HepG2 (cell line): ENCODE results near the gene CYP27A1. TPM values are rescaled to one million over a fixed set of nuclear protein-coding genes. Genes with fewer than 3 reads are reported as not detected.

Experiments used
- HNF4A ChIP-seq: sonication (generic); formaldehyde crosslinking; IDR thresholded peaks from 2 replicates; pipeline ENCODE4 v1.4.0; 2020; ENCODE audit warnings: missing genetic modification reagents
- IKZF4 ChIP-seq: sonication (generic); formaldehyde crosslinking; IDR thresholded peaks from 2 replicates; pipeline ENCODE4 v1.5.1; 2020; ENCODE audit warnings: borderline replicate concordance, mild to moderate bottlenecking, low read depth, missing genetic modification reagents; ENCODE audit errors: not compliant biosample characterization
- PHF5A ChIP-seq: IDR thresholded peaks from one replicate; pipeline ENCODE4 v1.6.1; 2018; ENCODE audit warnings: low read depth, missing genetic modification reagents; ENCODE audit not compliant: unreplicated experiment
- RELA ChIP-seq: sonication (generic); formaldehyde crosslinking; IDR thresholded peaks from 2 replicates; pipeline ENCODE4 v1.4.0; 2020; ENCODE audit warnings: missing genetic modification reagents
- RXRB ChIP-seq: IDR thresholded peaks from 2 replicates; pipeline ENCODE4 v1.6.1; 2016; ENCODE audit warnings: borderline replicate concordance, missing genetic modification reagents, missing compliant biosample characterization
- SSRP1 ChIP-seq: IDR thresholded peaks from 2 replicates; pipeline ENCODE4 v1.6.1; 2016; ENCODE audit warnings: control low read depth
- ZNF431 ChIP-seq: sonication (generic); formaldehyde crosslinking; IDR thresholded peaks from 2 replicates; pipeline ENCODE4 v1.9.0; 2022; ENCODE audit warnings: missing genetic modification reagents, low read depth, mild to moderate bottlenecking, borderline replicate concordance
- ZNF629 ChIP-seq: sonication (generic); formaldehyde crosslinking; conservative IDR thresholded peaks from 2 replicates; pipeline ENCODE4 v1.5.0; 2020; ENCODE audit warnings: missing genetic modification reagents
- ZNF800 ChIP-seq: sonication (generic); formaldehyde crosslinking; IDR thresholded peaks from 2 replicates; pipeline ENCODE4 v1.4.0; 2020; ENCODE audit warnings: missing genetic modification reagents
- polyA plus RNA-seq, 8 experiments: library from polyadenylated mRNA; depleted of rRNA in 3 of 8; stranded (reverse) in 7 of 8; unstranded in 1 of 8; fragments of >200 nt; fragmentation: Illumina TruSeq in 4 of 8; extraction: Trizol in 4 of 8; gene quantifications; 2 replicates each; pipeline versions ENCODE4 v1.2.1 to v1.2.3, GENCODE V29; 2011 to 2016; ENCODE audit warnings: low read depth in 4 of 8, missing spikeins in 1 of 8, mixed read lengths in 1 of 8; ENCODE audit not compliant: insufficient read depth in 1 of 8
- total RNA-seq, 5 experiments: library from RNA; depleted of rRNA; stranded (reverse); fragments of >200 nt; fragmentation: Illumina TruSeq; extraction: Trizol; gene quantifications; 2 replicates each; pipeline ENCODE4 v1.2.3, GENCODE V29; 2016; ENCODE audit warnings: low read depth in 1 of 5
- TF ChIP-seq, protein P1 (sequence below): sonication (generic); formaldehyde crosslinking; IDR thresholded peaks from one replicate; pipeline ENCODE4 v1.5.1; 2020; ENCODE audit warnings: mild to moderate bottlenecking, missing genetic modification reagents; ENCODE audit errors: not compliant biosample characterization
- TF ChIP-seq, protein P2 (sequence below): sonication (generic); formaldehyde crosslinking; IDR thresholded peaks from 2 replicates; pipeline ENCODE4 v1.8.0; 2022; ENCODE audit warnings: mild to moderate bottlenecking, missing genetic modification reagents, moderate library complexity
- TF ChIP-seq, protein P3 (sequence below): sonication (generic); formaldehyde crosslinking; IDR thresholded peaks from 2 replicates; pipeline ENCODE4 v1.5.0; 2020; ENCODE audit warnings: mild to moderate bottlenecking, missing genetic modification reagents

Gene CYP27A1
- total and polyA plus RNA-seq, 2 of the 13 experiments (the other 11 are each of a cell fraction or from before 2014, with no cell fraction given), result 157 to 266 TPM

DNA sequence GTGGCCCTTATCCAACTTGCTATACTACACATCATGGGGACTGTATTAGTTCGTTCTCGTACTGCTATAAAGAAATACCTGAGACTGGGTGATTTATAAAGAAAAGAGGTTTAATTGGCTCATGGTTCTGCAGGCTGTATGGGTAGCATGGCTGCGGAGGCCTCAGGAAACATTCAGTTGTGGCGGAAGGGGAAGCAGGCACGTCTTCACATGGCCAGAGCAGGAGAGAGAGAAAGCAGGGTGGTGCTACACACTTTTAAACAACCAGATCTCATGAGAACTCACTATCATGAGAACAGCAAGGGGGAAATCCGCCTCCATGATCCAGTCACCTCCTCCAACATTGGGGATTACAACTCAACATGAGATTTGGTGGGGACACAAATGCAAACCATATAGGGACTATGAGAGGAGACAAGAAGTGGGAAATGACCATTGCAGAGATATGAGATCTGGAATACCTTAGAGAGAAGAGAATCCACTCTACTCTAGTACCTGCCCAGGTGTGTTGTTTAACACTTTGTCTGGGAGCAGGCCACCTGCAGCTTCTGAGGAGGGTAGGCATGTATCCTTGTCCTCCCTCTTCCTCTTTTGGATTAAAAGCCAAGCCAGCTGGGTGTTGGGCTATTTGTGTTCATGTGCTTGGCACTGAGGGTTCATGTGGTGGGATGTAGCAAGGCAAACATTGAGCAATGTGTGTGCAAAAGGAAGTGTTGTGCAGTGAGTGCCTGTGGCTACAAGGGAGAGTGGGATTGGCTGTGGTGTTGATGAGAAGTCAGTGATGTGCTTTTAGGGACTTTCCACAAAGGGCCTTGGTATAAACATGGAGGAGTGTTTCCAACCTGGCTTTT lies 48.6 kb upstream of the CYP27A1 start (continued):
- TF ChIP-seq HNF4A (CRISPR knock-in tag) (peak; percentile 80), ZNF431 (peak; percentile 79), ZNF800 (no peak), ZNF629 (no peak), IKZF4 (CRISPR knock-in tag) (no peak), PHF5A (CRISPR knock-in tag) (peak; percentile 51), SSRP1 (CRISPR knock-in tag) (peak; percentile 98), RELA (CRISPR knock-in tag) (peak; percentile 98; the same call in 1 of the 2 replicates), RXRB (peak; percentile 93)
- TF ChIP-seq, protein P1, sequence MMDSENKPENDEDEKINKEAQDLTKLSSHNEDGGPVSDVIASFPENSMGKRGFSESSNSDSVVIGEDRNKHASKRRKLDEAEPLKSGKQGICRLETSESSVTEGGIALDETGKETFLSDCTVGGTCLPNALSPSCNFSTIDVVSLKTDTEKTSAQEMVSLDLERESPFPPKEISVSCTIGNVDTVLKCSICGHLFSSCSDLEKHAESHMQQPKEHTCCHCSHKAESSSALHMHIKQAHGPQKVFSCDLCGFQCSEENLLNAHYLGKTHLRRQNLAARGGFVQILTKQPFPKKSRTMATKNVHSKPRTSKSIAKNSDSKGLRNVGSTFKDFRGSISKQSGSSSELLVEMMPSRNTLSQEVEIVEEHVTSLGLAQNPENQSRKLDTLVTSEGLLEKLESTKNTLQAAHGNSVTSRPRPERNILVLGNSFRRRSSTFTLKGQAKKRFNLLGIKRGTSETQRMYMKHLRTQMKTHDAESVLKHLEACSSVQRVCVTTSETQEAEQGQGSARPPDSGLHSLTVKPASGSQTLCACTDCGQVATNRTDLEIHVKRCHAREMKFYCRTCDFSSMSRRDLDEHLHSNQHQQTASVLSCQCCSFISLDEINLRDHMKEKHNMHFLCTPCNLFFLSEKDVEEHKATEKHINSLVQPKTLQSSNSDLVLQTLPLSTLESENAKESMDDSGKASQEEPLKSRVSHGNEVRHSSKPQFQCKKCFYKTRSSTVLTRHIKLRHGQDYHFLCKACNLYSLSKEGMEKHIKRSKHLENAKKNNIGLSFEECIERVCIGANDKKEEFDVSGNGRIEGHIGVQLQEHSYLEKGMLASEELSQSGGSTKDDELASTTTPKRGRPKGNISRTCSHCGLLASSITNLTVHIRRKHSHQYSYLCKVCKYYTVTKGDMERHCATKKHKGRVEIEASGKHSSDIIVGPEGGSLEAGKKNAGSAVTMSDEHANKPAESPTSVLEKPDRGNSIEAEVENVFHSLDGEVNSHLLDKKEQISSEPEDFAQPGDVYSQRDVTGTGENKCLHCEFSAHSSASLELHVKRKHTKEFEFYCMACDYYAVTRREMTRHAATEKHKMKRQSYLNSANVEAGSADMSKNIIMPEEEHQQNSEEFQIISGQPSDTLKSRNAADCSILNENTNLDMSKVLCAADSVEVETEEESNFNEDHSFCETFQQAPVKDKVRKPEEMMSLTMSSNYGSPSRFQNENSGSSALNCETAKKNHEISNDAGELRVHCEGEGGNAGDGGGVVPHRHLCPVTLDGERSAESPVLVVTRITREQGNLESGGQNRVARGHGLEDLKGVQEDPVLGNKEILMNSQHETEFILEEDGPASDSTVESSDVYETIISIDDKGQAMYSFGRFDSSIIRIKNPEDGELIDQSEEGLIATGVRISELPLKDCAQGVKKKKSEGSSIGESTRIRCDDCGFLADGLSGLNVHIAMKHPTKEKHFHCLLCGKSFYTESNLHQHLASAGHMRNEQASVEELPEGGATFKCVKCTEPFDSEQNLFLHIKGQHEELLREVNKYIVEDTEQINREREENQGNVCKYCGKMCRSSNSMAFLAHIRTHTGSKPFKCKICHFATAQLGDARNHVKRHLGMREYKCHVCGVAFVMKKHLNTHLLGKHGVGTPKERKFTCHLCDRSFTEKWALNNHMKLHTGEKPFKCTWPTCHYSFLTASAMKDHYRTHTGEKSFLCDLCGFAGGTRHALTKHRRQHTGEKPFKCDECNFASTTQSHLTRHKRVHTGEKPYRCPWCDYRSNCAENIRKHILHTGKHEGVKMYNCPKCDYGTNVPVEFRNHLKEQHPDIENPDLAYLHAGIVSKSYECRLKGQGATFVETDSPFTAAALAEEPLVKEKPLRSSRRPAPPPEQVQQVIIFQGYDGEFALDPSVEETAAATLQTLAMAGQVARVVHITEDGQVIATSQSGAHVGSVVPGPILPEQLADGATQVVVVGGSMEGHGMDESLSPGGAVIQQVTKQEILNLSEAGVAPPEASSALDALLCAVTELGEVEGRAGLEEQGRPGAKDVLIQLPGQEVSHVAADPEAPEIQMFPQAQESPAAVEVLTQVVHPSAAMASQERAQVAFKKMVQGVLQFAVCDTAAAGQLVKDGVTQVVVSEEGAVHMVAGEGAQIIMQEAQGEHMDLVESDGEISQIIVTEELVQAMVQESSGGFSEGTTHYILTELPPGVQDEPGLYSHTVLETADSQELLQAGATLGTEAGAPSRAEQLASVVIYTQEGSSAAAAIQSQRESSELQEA (CRISPR knock-in tag), result no peak
- TF ChIP-seq, protein P2, sequence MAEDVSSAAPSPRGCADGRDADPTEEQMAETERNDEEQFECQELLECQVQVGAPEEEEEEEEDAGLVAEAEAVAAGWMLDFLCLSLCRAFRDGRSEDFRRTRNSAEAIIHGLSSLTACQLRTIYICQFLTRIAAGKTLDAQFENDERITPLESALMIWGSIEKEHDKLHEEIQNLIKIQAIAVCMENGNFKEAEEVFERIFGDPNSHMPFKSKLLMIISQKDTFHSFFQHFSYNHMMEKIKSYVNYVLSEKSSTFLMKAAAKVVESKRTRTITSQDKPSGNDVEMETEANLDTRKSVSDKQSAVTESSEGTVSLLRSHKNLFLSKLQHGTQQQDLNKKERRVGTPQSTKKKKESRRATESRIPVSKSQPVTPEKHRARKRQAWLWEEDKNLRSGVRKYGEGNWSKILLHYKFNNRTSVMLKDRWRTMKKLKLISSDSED (CRISPR knock-in tag), result no peak
- TF ChIP-seq, protein P3, sequence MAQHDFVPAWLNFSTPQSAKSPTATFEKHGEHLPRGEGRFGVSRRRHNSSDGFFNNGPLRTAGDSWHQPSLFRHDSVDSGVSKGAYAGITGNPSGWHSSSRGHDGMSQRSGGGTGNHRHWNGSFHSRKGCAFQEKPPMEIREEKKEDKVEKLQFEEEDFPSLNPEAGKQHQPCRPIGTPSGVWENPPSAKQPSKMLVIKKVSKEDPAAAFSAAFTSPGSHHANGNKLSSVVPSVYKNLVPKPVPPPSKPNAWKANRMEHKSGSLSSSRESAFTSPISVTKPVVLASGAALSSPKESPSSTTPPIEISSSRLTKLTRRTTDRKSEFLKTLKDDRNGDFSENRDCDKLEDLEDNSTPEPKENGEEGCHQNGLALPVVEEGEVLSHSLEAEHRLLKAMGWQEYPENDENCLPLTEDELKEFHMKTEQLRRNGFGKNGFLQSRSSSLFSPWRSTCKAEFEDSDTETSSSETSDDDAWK (CRISPR knock-in tag), result 0 out of 2 replicates have a peak, but pooled peaks have one; percentile 2
